ENCODE data around the gene MCM5. TPM values are rescaled to one million over a fixed set of nuclear protein-coding genes. Genes with fewer than 3 reads are reported as not detected.

Gene MCM5
- total RNA-seq, 1 experiment from 2014 or later: 274 TPM

GRCh38 chr22:35450824-35451569 is 51.1 kb downstream of the MCM5 start:
- Histone ChIP-seq H2BK12ac (ENCODE audit: insufficient read length, low read depth, low read length) (no peak overlapping the region), H3K14ac (ENCODE audit: insufficient read depth, low read length) (no peak overlapping the region), H3K18ac (ENCODE audit: insufficient read length, low read depth, low read length) (no peak overlapping the region), H4K20me1 (ENCODE audit: control insufficient read depth, insufficient read depth, insufficient read length) (no peaks in the 10 kb centered on the region), H2BK120ac (ENCODE audit: low read depth, low read length, poor library complexity, severe bottlenecking) (no peak overlapping the region), H2BK20ac (ENCODE audit: low read depth, low read length, poor library complexity, severe bottlenecking) (no peak overlapping the region), H3K4me2 (ENCODE audit: insufficient read depth, insufficient read length, low read length) (no peak overlapping the region), H3K79me2 (ENCODE audit: insufficient read depth, low read length) (no peaks in the 10 kb centered on the region), H3K9me3 (ENCODE audit: control insufficient read depth, low read depth, low read length) (no peaks in the 10 kb centered on the region), H4K5ac (ENCODE audit: insufficient read length, low read depth, low read length) (no peak overlapping the region), H3K79me1 (ENCODE audit: insufficient read depth, low read depth, low read length, poor library complexity, severe bottlenecking) (no peaks in the 10 kb centered on the region), H3K56ac (ENCODE audit: insufficient read length, low read depth, low read length) (no peak overlapping the region), H3K9ac (ENCODE audit: extremely low read depth, insufficient read length, low read length) (no peak overlapping the region), H3K23me2 (ENCODE audit: insufficient read length, low read depth, low read length, poor library complexity, severe bottlenecking) (no peaks in the 10 kb centered on the region), H3T11ph (ENCODE audit: low read length) (no peak overlapping the region), H3K23ac (ENCODE audit: insufficient read length, low read depth, low read length) (no peak overlapping the region), H2BK15ac (ENCODE audit: low read depth, low read length) (no peak overlapping the region), H3K4me1 (ENCODE audit: insufficient read depth, low read length) (no peaks in the 10 kb centered on the region), H4K91ac (ENCODE audit: insufficient read length, low read depth, low read length) (no peak overlapping the region), H3K27ac (ENCODE audit: insufficient read length, low read depth, low read length) (no peak overlapping the region), H2AK5ac (ENCODE audit: insufficient read length, low read length) (no peak overlapping the region), H3K4ac (ENCODE audit: low read depth, low read length) (no peak overlapping the region), H4K8ac (replicated peaks; ENCODE audit: insufficient read length, low read depth, low read length) (no peak overlapping the region), H3K27me3 (ENCODE audit: insufficient read depth, low read length) (no peaks in the 10 kb centered on the region), H2AFZ (ENCODE audit: low read length) (no peak overlapping the region), H2BK5ac (ENCODE audit: insufficient read length, low read length) (no peak overlapping the region)
- H3K9me3 Mint-ChIP-seq: no peaks in the 10 kb centered on the region
- peaks cover 9 to 22% (median 15%) of the 10 kb centered on the region in 3 experiments; a peak in 5 of 7 replicates for H3K36me3 Mint-ChIP-seq (ENCODE audit: insufficient read depth in 1 of 3, low read depth in 3 of 3)
- H3K27me3 Mint-ChIP-seq (ENCODE audit: low read depth): peaks cover 21% of the 10 kb centered on the region
- no peak overlapping the region; a peak in 1 of 7 replicates for H3K27ac Mint-ChIP-seq
- peaks cover 25 to 26% of the 10 kb centered on the region in 2 experiments for H3K4me1 Mint-ChIP-seq
- no peak for DNase-seq
- no peak for TF ChIP-seq CTCF (conservative IDR thresholded peaks at IDR 0.05)
- WGBS (ENCODE audit: extremely low coverage, insufficient read length, low lambda C conversion rate): no CpG with 5 or more reads among the region's 18 CpGs
- H3K4me3 Mint-ChIP-seq: no peak overlapping the region; a peak in 1 of 5 replicates
